ENCODE results near the gene TMEM121B. TPM values are rescaled to one million over a fixed set of nuclear protein-coding genes. Genes with fewer than 3 reads are reported as not detected.

The TMEM121B gene
- total RNA-seq, 1 donor from 2014 or later, result 0.11 TPM

GRCh38 chr22:17114173-17114897 lies 6.8 kb downstream of the TMEM121B start:
- Histone ChIP-seq H3K36me3 (peaks cover 6 to 11% of the 10 kb centered on the region in 2 donors), H3K27me3 (no peaks in the 10 kb centered on the region), H3K4me1 (no peaks in the 10 kb centered on the region), H3K9me3 (no peaks in the 10 kb centered on the region), H3K4me3 (no peak overlapping the region), H3K27ac (no peak overlapping the region)
- TF ChIP-seq CTCF (IDR thresholded peaks at IDR 0.05), result no peak
- no peak for DNase-seq (ENCODE audit: low spot score in 2 of 2)
- intact Hi-C loops (cut with DNase I), result no loop called here

GRCh38 chr22:17113600-17113999 lies 7.6 kb downstream of the TMEM121B start:
- H3K27me3 ChIP-seq, result no peaks in the 10 kb centered on the region
- no peak for DNase-seq (ENCODE audit: low spot score in 2 of 2)
- intact Hi-C loops (cut with DNase I), result no loop called here
- no peaks in the 10 kb centered on the region for H3K9me3 ChIP-seq
- H3K36me3 ChIP-seq, result peaks cover 14 to 18% of the 10 kb centered on the region in 2 donors
- no peak for TF ChIP-seq CTCF (IDR thresholded peaks at IDR 0.05)
- H3K27ac ChIP-seq, result no peak overlapping the region
- H3K4me3 ChIP-seq, result no peak overlapping the region
- no peaks in the 10 kb centered on the region for H3K4me1 ChIP-seq

- Histone ChIP-seq H3K27ac (no peak overlapping the region), H3K9me3 (no peaks in the 10 kb centered on the region), H3K4me3 (no peak overlapping the region), H3K36me3 (peaks cover 23 to 28% of the 10 kb centered on the region in 2 donors), H3K4me1 (no peaks in the 10 kb centered on the region), H3K27me3 (no peaks in the 10 kb centered on the region)
- no peak for TF ChIP-seq CTCF (IDR thresholded peaks at IDR 0.05)
- intact Hi-C loops (cut with DNase I), result no loop called here
- DNase-seq (ENCODE audit: low spot score in 2 of 2), result no peak
Observed at GRCh38 chr22:17112491-17113042, 8.6 kb downstream of the TMEM121B start.

GRCh38 chr22:17110791-17111550 lies 10.2 kb downstream of the TMEM121B start:
- H3K36me3 ChIP-seq, result peaks cover 27 to 43% of the 10 kb centered on the region in 2 donors
- no peak overlapping the region for H3K4me3 ChIP-seq
- no peaks in the 10 kb centered on the region for H3K27me3 ChIP-seq
- H3K9me3 ChIP-seq, result no peaks in the 10 kb centered on the region
- DNase-seq (ENCODE audit: low spot score in 2 of 2), result no peak
- no peak for TF ChIP-seq CTCF (IDR thresholded peaks at IDR 0.05)
- H3K27ac ChIP-seq, result no peak overlapping the region
- H3K4me1 ChIP-seq, result no peaks in the 10 kb centered on the region
- intact Hi-C loops (cut with DNase I), result no loop called here

- H3K27me3 ChIP-seq, result no peaks in the 10 kb centered on the region
- H3K36me3 ChIP-seq, result peaks cover 37 to 51% of the 10 kb centered on the region in 2 donors
- intact Hi-C loops (cut with DNase I), result no loop called here
- no peak overlapping the region for H3K4me3 ChIP-seq
- no peaks in the 10 kb centered on the region for H3K4me1 ChIP-seq
- H3K27ac ChIP-seq, result no peak overlapping the region
- no peaks in the 10 kb centered on the region for H3K9me3 ChIP-seq
- TF ChIP-seq CTCF (IDR thresholded peaks at IDR 0.05), result no peak
- no peak for DNase-seq (ENCODE audit: low spot score in 2 of 2)
Observed at GRCh38 chr22:17109976-17110375, 11.2 kb downstream of the TMEM121B start.

All from ascending aorta (tissue), 2 donors.